Activated gamma-delta T cell treated with Interleukin-2 at 50 U/mL for 16 hours (primary cell): Measurements from ENCODE around the gene SCGB1D1.

Source experiments
- DNase-seq: peaks from one replicate; pipeline ENCODE4 v3.0.0-alpha.2; 2020

SCGB1D1 gene, protein sequence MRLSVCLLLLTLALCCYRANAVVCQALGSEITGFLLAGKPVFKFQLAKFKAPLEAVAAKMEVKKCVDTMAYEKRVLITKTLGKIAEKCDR

DNA sequence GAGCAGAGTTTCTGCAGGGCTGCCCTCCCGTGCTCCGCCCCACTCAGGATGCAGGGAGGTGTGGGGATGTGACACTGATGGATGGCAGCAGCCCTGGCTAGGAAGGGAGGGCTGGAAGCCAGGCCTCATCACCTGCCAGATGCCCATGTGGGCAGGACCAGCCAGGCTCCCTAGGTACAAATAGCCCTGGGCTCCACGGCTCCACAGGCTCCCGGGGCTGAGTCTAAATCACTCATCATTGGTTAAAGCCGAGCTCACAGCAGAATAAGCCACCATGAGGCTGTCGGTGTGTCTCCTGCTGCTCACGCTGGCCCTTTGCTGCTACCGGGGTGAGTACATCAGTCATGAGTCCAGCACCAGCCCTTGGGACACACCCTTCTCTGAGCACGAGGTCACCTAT is at the start of gene SCGB1D1:
SCGB1D1 (plus strand) TSS at position 206 of the 400 bp plus-strand sequence; CDS start at position 275, 69 bp downstream.
- DNase-seq = no peak

DNA sequence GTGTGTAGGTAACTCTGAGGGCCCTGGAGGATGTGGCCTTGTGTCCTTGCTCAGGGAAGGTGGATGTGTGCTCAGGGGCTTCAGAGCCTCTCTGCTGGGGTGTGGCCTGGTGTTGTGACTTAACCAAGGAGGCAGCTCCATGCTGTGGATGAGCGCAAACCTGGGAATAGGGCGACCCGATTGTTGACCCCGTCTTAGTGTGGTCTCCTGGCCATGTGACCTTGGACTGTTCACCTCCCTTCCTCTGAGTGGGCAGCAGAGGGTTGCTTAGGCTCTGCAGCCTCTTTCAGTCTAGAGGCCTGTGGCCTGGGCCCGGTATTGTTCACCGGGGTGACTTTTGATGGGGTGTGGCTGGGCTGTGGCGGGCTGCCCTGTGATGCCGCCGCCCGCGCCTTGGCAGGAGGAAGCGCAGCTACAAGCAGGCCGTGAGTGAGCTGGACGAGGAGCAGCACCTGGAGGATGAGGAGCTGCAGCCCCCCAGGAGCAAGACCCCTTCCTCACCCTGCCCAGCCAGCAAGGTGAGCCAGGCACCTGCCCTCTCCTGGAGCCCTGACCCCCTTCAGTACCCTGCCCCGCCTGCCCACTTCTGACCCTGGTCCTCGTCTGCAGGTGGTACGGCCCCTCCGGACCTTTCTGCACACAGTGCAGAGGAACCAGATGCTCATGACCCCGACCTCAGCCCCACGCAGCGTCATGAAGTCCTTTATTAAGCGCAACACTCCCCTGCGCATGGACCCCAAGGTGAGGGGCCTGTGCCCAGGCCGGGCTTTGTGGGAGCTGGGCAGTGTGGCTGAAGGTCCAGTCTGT is 49.5 kb upstream of the SCGB1D1 start:
- DNase-seq = no peak

DNA sequence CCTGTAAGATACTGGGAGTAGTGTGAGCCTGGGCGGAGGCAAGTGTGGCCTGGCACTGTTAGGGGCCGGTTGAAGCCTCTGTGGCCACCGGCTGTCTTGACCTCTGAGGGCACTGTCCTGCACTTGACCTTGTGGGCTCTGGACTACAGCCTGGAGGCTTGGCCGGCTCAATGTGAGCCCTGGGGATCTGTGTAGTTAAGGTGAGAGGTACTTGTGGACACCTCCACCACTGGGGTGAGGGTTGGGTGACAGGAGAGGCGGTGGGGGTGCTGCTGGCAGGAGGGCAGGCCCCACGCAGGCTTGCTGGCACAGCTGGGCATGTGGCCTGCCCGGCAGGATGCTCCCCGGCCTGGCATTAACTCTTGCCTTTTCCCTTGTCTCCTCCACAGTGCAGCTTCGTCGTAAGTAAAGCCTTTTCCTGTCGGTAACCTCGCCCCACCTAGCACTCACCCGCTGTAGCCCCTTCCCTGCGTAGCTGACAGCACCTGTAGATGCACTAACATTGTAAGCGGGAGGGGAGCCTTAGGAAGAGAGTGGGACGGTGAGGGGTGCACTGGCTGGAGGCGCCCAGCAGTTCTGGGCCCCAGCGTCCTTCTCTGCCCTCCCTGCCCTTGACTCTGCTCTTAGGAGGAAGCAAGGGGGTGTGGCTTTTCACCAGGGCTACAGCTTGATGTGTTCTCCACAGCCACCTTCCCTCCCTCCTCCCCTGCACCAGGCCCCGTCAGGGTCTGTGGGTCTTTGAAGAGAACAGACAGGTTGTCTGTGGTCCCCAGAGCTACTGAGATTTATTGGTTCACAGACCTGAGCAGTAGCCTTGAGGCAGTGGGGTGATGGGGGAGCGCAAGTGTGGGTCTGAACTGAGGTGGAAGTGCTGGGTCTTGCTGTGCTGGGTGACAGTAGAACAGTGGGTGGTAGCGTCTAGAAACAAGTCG is 48.6 kb upstream of the SCGB1D1 start:
- DNase-seq = no peak

DNA sequence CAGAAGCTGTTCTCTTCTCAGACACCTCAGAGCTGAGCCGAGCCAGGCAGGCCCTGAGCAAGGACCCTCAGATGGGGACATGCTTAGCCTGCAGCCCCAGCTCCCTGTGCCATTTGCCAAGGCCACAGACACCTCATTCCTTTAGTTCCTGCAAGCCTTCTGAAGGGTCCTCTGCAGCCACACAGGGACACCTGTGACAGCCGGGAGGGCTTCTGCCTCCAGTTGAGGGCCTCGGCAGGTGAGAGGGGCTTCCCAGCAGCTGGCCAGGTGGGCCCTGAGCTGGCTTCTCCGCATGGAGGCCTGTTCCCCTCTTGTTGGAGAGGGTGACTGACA is 48.0 kb upstream of the SCGB1D1 start:
- no peak for DNase-seq

DNA sequence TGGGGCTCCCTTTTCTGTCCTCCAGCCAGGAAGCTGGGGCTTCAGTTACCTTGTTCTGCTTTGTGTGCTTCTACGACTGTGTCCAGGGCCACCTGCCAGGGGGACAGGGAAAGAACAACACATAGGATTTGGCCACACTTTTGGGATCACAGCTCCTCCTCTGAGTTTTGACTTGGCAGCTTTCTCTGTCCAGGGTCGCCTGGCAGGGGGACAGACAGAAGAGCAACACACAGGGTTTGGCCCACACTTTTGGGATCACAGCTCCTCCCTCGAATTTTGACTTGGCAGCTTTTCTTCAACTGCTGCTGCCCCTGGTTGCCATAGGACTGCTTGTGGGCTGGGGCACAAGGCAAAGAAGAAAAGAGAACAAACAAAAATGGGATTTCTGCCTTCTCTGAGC is 47.1 kb upstream of the SCGB1D1 start:
- no peak for DNase-seq

DNA sequence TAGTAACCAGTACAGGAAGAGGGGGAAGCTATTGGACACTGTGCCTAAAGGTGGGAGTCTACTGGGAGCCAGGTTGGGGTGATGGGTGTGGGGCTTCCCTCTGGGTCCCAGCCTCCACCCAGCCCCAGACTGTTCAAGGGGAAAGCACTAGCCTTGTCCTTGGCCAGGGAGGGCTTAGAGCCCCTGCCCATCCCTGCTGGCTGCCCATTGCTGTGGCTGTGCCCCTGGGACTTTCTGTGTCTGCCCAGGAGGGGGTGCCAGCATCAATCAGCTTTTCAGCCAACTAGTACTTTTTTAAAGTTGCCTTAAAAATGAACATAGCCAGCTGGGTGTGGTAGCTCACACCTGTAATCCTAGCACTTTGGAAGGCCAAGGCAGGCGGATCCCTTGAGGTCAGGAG is 46.3 kb upstream of the SCGB1D1 start:
- DNase-seq = no peak

DNA sequence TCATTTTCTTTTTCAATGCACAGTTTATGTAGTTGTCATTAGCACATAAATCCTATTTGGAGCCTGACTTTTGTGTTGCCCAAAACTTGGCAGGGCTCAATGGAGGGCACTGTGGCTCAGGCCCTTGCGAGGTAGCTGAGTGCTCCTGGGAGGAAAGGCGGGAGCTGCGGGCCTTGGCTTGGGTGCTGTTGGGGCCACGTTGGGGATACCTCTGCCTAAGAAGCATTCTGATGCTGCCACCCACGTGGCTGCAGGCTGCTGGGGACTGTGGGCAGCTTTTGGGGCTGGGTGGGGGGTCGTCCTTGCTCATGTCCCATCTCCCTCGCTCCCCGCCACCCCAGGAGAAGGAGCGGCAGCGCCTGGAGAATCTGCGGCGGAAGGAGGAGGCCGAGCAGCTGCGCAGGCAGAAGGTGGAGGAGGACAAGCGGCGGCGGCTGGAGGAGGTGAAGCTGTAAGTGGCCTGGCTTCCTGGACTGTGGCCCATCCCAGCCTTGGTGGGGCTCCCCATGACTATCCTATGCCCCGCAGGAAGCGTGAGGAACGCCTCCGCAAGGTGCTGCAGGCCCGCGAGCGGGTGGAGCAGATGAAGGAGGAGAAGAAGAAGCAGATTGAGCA is 45.3 kb upstream of the SCGB1D1 start:
- DNase-seq = no peak

DNA sequence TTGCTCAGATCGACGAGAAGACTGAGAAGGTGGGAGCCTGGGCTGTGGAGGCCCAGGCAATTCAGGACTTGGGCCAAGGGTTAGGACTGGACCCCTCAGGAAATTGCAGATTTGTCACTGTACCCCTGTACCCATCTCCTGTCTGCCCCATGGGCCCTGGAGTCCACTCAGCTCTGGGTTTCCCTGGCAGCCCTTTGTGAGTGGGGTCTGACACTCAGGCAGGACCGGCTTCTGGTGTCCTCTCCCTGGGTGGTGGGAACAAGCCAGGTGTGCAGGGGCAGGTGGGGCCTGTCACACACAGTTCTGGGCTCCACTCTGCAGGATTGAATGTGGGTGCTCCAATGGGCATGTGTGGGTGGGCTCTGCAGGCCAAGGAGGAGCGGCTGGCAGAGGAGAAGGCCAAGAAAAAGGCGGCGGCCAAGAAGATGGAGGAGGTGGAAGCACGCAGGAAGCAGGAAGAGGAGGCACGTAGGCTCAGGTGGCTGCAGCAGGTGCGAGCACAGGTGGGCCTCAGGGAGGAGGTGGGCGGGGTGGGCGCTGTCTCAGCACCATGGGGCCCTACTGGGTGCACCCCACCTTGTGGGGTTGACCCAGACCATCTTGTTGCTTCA is 44.6 kb upstream of the SCGB1D1 start:
- no peak for DNase-seq

DNA sequence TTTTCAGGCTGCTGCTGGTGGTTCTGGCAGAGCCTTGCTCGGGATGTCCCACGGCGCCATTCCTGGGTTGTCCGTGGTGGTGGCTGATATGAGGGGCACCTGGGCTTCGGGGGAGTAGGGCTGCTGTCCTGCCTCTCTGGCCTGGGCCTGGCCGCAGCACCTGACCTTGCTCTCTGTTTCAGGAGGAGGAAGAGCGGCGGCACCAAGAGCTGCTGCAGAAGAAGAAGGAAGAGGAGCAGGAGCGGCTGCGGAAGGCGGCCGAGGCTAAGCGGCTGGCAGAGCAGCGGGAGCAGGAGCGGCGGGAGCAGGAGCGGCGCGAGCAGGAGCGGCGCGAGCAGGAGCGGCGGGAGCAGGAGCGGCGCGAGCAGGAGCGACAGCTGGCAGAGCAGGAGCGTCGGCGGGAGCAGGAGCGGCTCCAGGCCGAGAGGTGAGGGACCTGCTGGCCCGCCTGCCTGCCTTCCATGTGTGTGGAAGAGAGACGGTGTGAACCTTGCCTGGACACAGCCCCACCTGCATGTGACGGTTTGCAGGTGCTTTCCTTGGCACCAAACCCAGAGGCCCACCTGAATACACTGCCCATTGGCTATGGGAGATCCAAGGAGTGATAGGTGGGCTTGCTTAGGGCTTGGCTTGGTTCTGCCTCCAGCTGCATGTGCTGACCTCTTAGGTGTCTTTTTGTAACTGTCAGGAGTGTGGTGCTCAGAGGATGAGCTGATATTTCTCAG is 43.4 kb upstream of the SCGB1D1 start:
- no peak for DNase-seq

DNA sequence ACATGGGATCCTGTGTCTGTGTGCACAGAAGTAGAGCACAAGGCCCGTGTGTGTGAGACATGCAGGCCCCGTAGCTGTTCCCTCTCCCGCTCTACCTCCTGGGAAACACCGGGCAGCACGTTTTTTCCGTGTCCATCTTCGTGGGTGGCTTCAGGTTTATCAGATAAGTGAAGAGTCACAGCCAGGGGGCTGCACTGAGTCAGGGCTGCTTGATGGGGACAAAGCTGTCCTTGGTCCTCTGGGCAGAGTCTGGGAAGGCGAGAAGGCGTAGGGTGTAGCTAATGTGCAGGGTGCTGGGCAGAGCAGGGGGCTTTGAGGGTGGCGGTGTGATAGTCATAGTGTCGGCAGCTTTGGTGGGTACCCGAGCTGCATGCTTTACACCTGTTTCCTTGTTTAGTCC is 42.5 kb upstream of the SCGB1D1 start:
- no peak for DNase-seq

DNA sequence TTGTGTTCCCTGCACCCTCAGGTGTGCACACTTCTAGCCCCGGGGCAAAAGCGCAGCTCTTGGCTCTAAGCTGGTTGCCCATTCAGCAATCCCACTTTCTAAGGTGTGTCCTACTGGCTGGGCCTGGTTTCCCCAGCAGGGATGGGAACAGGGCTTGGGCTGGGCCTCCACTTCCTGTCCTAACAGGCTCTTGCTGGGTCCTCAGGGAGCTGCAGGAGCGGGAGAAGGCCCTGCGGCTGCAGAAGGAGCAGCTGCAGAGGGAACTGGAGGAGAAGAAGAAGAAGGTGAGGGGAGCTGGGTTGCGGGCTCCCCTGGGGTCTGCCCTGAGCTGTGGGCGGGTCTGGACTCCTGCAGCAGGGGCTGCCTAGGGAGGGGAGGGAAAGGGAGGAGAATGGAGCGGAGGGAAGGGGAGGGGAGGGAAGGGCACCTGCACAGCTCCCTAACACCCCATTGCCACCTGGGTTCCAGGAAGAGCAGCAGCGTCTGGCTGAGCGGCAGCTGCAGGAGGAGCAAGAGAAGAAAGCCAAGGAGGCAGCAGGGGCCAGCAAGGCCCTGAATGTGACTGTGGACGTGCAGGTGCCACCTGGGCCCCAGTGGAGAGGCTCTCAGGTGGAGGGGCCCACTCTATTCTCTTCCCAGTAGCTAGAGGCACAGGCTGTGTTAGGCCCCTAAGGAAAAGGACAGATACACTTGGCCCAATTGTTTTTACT is 41.6 kb upstream of the SCGB1D1 start:
- no peak for DNase-seq

DNA sequence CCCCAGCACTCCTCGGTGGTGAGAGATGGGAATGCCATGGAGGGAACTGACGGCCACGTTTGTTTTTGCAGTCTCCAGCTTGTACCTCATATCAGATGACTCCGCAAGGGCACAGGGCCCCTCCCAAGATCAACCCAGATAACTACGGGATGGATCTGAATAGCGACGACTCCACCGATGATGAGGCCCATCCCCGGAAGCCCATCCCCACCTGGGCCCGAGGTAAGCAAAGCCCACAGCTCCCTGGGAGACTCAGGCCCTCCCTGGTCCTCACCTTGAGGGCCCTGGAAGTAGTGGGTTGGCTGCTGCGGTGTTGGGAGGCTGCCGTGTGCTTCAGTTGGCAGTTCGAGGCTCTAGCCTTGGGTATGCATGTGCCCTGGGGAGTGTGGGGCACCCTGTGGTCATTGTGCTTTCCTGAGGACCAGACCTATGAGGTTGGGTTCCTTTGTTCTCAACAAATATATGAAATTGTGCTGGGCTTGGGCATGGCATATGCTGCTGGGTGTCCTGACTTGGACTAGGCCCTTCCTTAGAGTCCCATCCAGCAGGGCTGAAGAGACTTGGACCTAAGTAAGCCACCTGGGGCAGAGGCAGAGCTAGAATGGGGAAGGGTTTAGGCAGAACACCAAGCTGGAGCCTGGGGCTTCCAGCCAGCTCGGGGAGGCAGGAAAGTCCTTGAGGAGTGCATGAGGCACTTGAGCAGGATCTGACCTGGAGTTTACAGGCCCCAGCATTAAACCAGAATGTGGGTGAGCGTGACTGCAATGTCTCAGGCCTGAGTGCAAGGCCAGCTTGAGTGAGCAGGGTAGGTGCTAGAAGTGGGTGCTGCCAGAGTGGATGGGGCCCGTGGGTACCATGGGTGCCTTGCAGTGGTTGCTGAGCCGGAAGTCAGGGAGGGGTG is 39.8 kb upstream of the SCGB1D1 start:
- DNase-seq = no peak

DNA sequence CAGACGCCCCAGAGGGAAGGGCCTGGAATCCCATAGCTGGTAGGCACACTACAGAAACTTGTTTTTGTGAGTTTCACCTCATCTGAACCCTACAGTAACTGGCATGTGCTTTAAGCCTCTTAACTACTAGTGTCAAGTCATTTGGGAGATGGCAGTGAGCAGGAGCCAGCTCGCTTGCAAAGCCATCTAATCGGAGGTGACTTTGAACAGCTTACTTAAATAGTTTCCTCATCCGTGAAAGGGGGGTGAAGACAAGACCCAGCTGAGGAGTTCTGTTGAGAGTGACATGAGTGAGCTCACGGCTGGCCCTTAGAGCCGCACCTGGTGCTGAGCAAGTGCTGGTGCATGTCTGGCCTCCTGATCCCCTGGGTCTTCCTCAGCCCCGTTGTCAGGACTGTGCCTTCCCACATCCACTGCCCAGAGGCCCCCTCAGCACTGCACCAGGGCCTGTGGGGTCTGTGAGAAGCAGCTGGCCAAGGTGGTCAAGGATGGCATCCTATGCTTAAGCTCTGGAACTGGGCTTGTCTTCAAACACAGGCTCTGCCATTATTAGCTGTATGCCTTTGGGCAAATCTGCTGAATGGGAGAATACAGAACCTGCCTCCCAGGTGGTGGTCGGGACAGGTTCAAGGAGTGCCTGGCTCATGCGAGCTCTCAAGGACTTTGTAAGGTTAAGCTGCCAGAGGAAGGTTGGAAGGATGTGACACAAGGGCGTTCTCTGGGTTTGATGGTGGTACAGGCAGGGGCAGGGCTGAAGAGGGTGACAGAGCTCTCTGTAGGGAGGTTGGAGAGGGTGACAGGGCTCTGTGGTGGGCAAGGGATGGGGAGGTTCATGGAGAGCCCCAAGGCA is 38.9 kb upstream of the SCGB1D1 start:
- DNase-seq = no peak

DNA sequence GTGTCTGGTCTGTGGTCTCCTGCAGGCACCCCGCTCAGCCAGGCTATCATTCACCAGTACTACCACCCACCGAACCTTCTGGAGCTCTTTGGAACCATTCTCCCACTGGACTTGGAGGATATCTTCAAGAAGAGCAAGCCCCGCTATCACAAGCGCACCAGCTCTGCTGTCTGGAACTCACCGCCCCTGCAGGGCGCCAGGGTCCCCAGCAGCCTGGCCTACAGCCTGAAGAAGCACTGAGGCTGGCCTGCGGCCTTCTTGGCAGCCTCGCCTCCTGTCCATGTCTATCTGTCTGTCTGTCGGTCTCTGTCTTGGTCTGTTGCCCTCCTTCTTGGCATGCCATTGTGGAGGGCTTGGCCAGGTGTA is 38.3 kb upstream of the SCGB1D1 start:
- no peak for DNase-seq

DNA sequence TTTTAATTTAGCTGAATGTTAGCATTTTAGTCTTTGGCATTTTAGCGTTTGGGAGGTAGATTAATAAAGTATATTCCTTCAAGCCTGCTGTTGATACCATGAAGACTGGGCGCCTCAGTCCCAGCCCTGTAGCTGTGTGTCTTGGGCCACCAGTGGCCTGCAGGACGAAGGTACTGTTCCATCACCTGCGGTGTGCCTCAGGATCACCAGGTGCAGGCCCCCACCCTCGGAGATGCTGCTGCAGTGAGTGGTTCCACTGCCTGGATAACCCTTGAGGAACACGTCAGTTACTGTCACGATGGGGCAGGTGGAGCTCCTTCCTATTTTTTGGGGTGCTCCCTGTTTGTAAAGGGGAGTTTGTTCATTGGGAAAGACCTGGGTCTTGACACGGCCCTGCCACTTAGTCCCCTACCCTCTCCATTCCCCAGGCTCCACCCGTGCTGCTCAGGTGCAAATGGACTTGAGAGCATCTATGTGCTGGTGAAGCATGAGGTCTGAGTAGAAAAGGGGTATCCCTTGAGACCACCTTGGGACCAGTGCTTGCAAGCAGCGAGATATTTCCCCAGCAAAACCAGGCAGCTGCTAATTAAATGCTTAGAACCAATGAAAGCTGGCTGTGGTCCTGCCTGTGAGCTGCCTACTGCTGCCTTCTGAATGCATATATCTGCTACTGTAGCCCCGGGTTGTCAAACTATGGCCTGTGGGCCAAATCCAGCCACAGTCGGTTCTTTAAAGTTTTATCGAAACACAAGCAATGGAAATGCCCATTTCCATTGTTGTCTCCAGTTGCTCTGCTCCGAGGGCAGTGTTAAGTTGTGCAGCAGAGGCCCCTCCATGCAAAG is 37.5 kb upstream of the SCGB1D1 start:
- no peak for DNase-seq

DNA sequence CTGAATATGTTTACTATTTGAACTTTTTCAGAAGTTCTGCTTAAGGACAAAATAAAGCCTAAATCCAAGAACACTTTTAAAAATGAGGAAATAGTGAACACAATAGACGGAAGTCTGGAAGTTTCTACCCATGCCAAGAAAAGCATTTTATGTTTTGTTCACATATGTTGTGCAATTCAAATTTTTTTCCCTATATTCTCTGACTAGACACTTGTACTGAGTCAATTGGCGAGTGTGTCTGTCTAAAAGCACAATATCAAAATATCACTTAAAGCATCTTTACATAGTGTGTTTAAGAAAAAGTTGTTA is 37.0 kb upstream of the SCGB1D1 start:
- no peak for DNase-seq

DNA sequence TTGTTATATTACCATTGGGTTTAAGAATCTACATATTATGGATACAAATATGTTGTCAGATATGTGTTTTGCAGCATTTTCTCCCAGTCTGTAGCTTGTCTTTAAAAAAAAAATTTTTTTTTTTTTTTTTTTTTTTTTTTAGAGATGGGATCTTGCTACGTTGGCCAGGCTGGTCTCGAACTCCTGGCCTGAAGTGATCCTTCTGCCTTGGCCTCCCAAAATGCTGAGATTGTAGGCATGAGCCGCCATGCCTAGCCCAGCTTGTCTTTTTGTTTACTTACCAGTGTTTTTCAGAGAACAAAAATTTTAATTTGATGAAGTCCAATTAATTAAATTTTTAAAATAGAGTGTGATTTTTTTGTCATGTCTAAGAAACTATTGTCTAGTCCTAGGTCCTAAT is 36.4 kb upstream of the SCGB1D1 start:
- DNase-seq = no peak

DNA sequence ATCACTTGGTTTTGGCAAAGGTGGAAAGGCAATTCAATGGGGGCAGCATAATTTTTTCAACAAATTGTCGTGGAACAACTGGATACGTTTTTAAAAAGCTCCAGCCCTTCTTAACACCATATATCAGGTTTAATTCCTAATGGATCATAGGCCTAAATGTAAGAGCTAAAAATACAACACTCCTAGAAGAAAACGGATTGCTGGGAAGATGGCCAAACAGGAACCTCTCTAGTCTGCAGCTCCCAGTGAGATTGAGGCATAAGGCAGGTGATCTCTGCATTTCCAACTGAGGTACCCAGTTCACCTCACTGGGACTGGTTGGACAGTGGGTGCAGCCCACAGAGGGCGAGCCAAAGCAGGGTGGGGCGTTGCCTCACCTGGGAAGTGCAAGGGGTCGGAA is 32.4 kb upstream of the SCGB1D1 start:
- DNase-seq = no peak

DNA sequence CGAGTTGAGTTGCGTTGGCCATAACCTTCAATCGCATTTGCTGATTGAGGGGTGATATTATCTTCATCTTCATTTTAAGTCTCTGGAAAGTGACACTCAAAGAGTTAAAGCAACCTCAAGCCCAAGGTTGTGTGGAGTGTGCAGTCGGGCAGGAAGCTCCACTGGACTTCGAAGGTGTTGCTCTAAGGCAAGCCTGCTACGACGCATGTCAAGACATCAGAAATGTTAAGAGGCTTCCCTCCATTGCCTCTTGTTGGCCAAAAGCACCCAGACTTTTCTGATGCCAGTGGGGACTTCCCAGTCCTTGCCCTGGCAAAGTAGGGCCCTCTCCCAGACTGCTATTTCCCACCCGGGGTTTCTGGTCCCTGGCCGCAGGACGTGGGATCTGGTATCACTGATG is 23.6 kb upstream of the SCGB1D1 start:
- no peak for DNase-seq
